CD14-positive monocyte (primary cell): ENCODE measurements around the gene FAM107B. TPM values are rescaled to one million over a fixed set of nuclear protein-coding genes. Genes with fewer than 3 reads are reported as not detected.
A peak's percentile ranks its signal among the peaks of the same experiment; 100 is the strongest.

ENCODE experiments used
- DNase-seq, 3 donors: peaks; one replicate each; pipeline ENCODE4 v3.0.0-alpha.2; 2011 to 2022
- H2AFZ ChIP-seq: 2 replicates; pipeline ENCODE4 v1.6.0; 2012; ENCODE audit warnings: mild to moderate bottlenecking, low read depth, low read length, inconsistent platforms; ENCODE audit not compliant: insufficient read depth, poor library complexity, severe bottlenecking
- H3K27ac ChIP-seq, 2 donors: 1 replicate in 1 of 2; 2 replicates in 1 of 2; pipeline ENCODE4 v1.5.1; 2012 to 2013; ENCODE audit warnings: low read length in 2 of 2, control low read depth in 1 of 2, inconsistent platforms in 1 of 2, low read depth in 1 of 2, mild to moderate bottlenecking in 1 of 2
- H3K27me3 ChIP-seq, 2 donors: one replicate each; pipeline versions ENCODE4 v1.6.0 to v1.6.1; 2011 to 2013; ENCODE audit warnings: low read length in 2 of 2; ENCODE audit not compliant: control insufficient read depth in 2 of 2, insufficient read depth in 2 of 2
- H3K36me3 ChIP-seq, 2 donors: replicated peaks in 1 of 2; 1 replicate in 1 of 2; 2 replicates in 1 of 2; pipeline versions ENCODE4 v1.5.1 to v1.6.1; 2012 to 2013; ENCODE audit warnings: low read length in 2 of 2, control low read depth in 1 of 2, inconsistent platforms in 1 of 2, mild to moderate bottlenecking in 1 of 2; ENCODE audit not compliant: insufficient read depth in 2 of 2, control insufficient read depth in 1 of 2
- H3K4me1 ChIP-seq, 2 donors: 1 replicate in 1 of 2; 2 replicates in 1 of 2; pipeline versions ENCODE4 v1.5.1 to v1.6.1; 2012 to 2013; ENCODE audit warnings: low read length in 2 of 2, control low read depth in 1 of 2, inconsistent platforms in 1 of 2, mild to moderate bottlenecking in 1 of 2, moderate library complexity in 1 of 2; ENCODE audit not compliant: insufficient read depth in 2 of 2, control insufficient read depth in 1 of 2
- H3K4me2 ChIP-seq: replicated peaks from 2 replicates; pipeline ENCODE3; 2012; ENCODE audit warnings: low read length, moderate library complexity, mild to moderate bottlenecking; ENCODE audit not compliant: poor library complexity, severe bottlenecking; ENCODE audit errors: extremely low read depth
- H3K4me3 ChIP-seq, 3 experiments: fragments of 200-600 bp in 1 of 3; sonication (generic) in 1 of 3; replicated peaks in 1 of 3; 1 replicate in 2 of 3; 2 replicates in 1 of 3; pipeline ENCODE4 v1.5.1; 2011 to 2013; ENCODE audit warnings: low read length in 3 of 3, mild to moderate bottlenecking in 3 of 3, control low read depth in 2 of 3, low read depth in 2 of 3, inconsistent platforms in 1 of 3, moderate library complexity in 1 of 3
- H3K79me2 ChIP-seq: 2 replicates; pipeline ENCODE4 v1.6.0; 2012; ENCODE audit warnings: mild to moderate bottlenecking, control low read depth, inconsistent platforms, low read length, moderate library complexity; ENCODE audit not compliant: insufficient read depth
- H3K9ac ChIP-seq: 2 replicates; pipeline ENCODE4 v1.6.0; 2017; ENCODE audit warnings: low read length, mild to moderate bottlenecking; ENCODE audit not compliant: insufficient read depth, poor library complexity, severe bottlenecking
- H3K9me3 ChIP-seq, 2 donors: replicated peaks in 1 of 2; 1 replicate in 1 of 2; 2 replicates in 1 of 2; pipeline versions ENCODE4 v1.5.1 to v1.6.1; 2012 to 2013; ENCODE audit warnings: low read length in 2 of 2, control low read depth in 1 of 2; ENCODE audit not compliant: control insufficient read depth in 1 of 2, insufficient read depth in 1 of 2
- H4K20me1 ChIP-seq: 2 replicates; pipeline ENCODE4 v1.6.0; 2012; ENCODE audit warnings: mild to moderate bottlenecking, low read length, control low read depth, moderate library complexity; ENCODE audit not compliant: insufficient read depth
- H3K27ac Mint-ChIP-seq, 7 donors: one replicate each; pipeline ENCODE4 v1.8.0; 2020; ENCODE audit warnings: mild to moderate bottlenecking in 7 of 7, mixed read lengths in 7 of 7, moderate library complexity in 6 of 7, inconsistent platforms in 2 of 7
- H3K27me3 Mint-ChIP-seq, 3 donors: one replicate each; pipeline ENCODE4 v1.8.0; 2021 to 2022; ENCODE audit warnings: low read depth in 3 of 3, mild to moderate bottlenecking in 3 of 3, mixed read lengths in 3 of 3, moderate library complexity in 3 of 3, inconsistent platforms in 1 of 3
- H3K36me3 Mint-ChIP-seq, 2 donors: one replicate each; pipeline ENCODE4 v1.8.0; 2020; ENCODE audit warnings: mixed read lengths in 2 of 2, inconsistent platforms in 1 of 2, mild to moderate bottlenecking in 1 of 2
- H3K4me1 Mint-ChIP-seq: one replicate; pipeline ENCODE4 v1.8.0; 2020; ENCODE audit warnings: mild to moderate bottlenecking, mixed read lengths
- H3K4me3 Mint-ChIP-seq, 2 donors: one replicate each; pipeline ENCODE4 v1.8.0; 2020; ENCODE audit warnings: mild to moderate bottlenecking in 2 of 2, mixed read lengths in 2 of 2, moderate library complexity in 1 of 2
- H3K9me3 Mint-ChIP-seq, 7 donors: one replicate each; pipeline ENCODE4 v1.8.0; 2020 to 2022; ENCODE audit warnings: mixed read lengths in 7 of 7, mild to moderate bottlenecking in 6 of 7, moderate library complexity in 6 of 7, inconsistent platforms in 2 of 7
- CTCF ChIP-seq: fragments of 200-600 bp; IDR thresholded peaks from one replicate; pipeline ENCODE4 v1.8.0; 2022; ENCODE audit warnings: antibody characterized with exemption, mild to moderate bottlenecking
- WGBS: methylation state at CpG from one replicate; pipeline ENCODE4 v1.1.5; 2013; ENCODE audit warnings: missing lambda C conversion rate; ENCODE audit not compliant: insufficient coverage; 5-methylcytosine and 5-hydroxymethylcytosine counted together
- intact Hi-C, 2 donors: fragments of 100-400 bp; cut with micrococcal nuclease; formaldehyde crosslinking; loops; one replicate each; pipeline versions ENCODE4 v1.15.0 to v1.15.1; 2023
- polyA plus RNA-seq, 3 donors: library from polyadenylated mRNA; depleted of rRNA in 1 of 3; unstranded in 2 of 3; stranded (reverse) in 1 of 3; fragments of 300-500 nt in 2 of 3; fragments of >200 nt in 1 of 3; fragmentation: Illumina TruSeq in 2 of 3; gene quantifications; 1 replicate in 2 of 3; 2 replicates in 1 of 3; pipeline ENCODE4 v1.2.3, GENCODE V29; 2012 to 2021

Gene FAM107B
- polyA plus RNA-seq, 3 donors: 27.2 to 68.5 (median 28.4) TPM

DNA sequence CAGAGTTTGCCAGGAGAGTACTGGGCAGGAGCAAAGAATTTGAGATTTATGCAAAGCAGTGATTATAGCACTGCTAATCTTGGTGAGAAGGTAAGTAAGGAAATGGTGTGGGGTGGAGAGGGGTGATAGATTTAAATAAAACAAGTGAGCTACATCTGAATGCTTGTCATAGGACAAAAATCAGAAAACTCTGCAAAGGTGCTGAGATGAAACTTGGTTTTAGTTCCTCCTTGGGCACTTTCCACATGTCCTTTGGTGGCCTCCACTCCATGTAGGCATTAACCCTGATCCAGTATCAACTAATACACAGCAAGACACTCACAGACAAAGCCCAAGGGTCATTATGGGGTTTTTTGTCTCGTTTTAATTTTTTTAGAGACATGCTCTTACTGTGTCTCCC, 25.7 kb upstream of the FAM107B start:
- Histone ChIP-seq H3K27me3 (no peaks in the 10 kb centered on the region), H4K20me1 (no peaks in the 10 kb centered on the region), H3K4me3 (no peak overlapping the region), H3K9ac (no peak overlapping the region), H3K9me3 (no peaks in the 10 kb centered on the region), H3K79me2 (no peaks in the 10 kb centered on the region), H3K4me2 (no peak overlapping the region), H2AFZ (peak overlapping the region; percentile 0), H3K4me1 (peaks cover 0 to 3% of the 10 kb centered on the region in 2 donors), H3K36me3 (no peaks in the 10 kb centered on the region), H3K27ac (no peak overlapping the region)
- no peak overlapping the region for H3K4me3 Mint-ChIP-seq
- DNase-seq: no peak
- no peak overlapping the region for H3K27ac Mint-ChIP-seq
- intact Hi-C loops: no loop called here
- WGBS: no CpG with 5 or more reads among the region's 1 CpG
- no peak for TF ChIP-seq CTCF
- H3K9me3 Mint-ChIP-seq: no peaks in the 10 kb centered on the region
- peaks cover 0 to 3% (median 2%) of the 10 kb centered on the region in 3 donors for H3K27me3 Mint-ChIP-seq
- peaks cover 13% of the 10 kb centered on the region for H3K4me1 Mint-ChIP-seq
- no peaks in the 10 kb centered on the region for H3K36me3 Mint-ChIP-seq

GRCh38 chr10:14798636-14799035, 23.9 kb upstream of the FAM107B start:
- H3K27ac ChIP-seq: no peak overlapping the region
- 0% methylated on average over 1 of the region's 5 CpGs for WGBS
- H2AFZ ChIP-seq: no peak overlapping the region

More at GRCh38 chr10:14798636-14799035, 23.9 kb upstream of the FAM107B start:
- Histone ChIP-seq H3K4me3 (no peak overlapping the region), H3K4me1 (peaks cover 0 to 3% of the 10 kb centered on the region in 2 donors), H3K4me2 (no peak overlapping the region), H3K9ac (no peak overlapping the region), H4K20me1 (no peaks in the 10 kb centered on the region), H3K36me3 (no peaks in the 10 kb centered on the region), H3K27me3 (no peaks in the 10 kb centered on the region), H3K9me3 (no peaks in the 10 kb centered on the region), H3K79me2 (no peaks in the 10 kb centered on the region)
- no peak overlapping the region for H3K4me3 Mint-ChIP-seq
- H3K4me1 Mint-ChIP-seq: peaks cover 13% of the 10 kb centered on the region
- DNase-seq: peak in 2 of 3 donors; percentile 9 to 20
- H3K36me3 Mint-ChIP-seq: no peaks in the 10 kb centered on the region
- peaks cover 0 to 3% (median 2%) of the 10 kb centered on the region in 3 donors for H3K27me3 Mint-ChIP-seq
- peaks cover 0 to 3% (median 0%) of the 10 kb centered on the region in 7 donors for H3K9me3 Mint-ChIP-seq
- TF ChIP-seq CTCF: no peak
- no peak overlapping the region for H3K27ac Mint-ChIP-seq
- intact Hi-C loops: no loop called here
